WTC11 (cell line): Measurements from ENCODE around the gene S100A5. TPM values are rescaled to one million over a fixed set of nuclear protein-coding genes. Genes with fewer than 3 reads are reported as not detected.
"Not testable (repeated sequence)": the region's sequence is repeated elsewhere in the genome, so short reads cannot be mapped to it uniquely, and the experiment has no call there.

Source experiments
- ATAC-seq: fragments of 200-7000 bp; cut with Tn5 transposase; 2 replicates; pipeline ENCODE4 v1.10.0; 2021; ENCODE audit warnings: mild to moderate bottlenecking, moderate library complexity
- CTCF ChIA-PET: fragments of 300-600 bp; sonication (Branson Sonifier 250); formaldehyde crosslinking; loops from one replicate; lab custom pipeline; 2021; ENCODE audit warnings: antibody characterized with exemption; lab: Charles Lee
- POLR2A ChIA-PET: fragments of 350-600 bp; sonication (Branson Sonifier 250); formaldehyde crosslinking; loops from one replicate; lab custom pipeline; 2021; ENCODE audit warnings: antibody characterized with exemption; lab: Charles Lee
- DNase-seq: peaks from one replicate; pipeline ENCODE4 v3.0.0; 2021; ENCODE audit warnings: low spot score
- H3K27ac Mint-ChIP-seq: 2 replicates; pipeline ENCODE4 v1.8.0; 2021; ENCODE audit warnings: mixed read lengths
- H3K27me3 Mint-ChIP-seq: 2 replicates; pipeline ENCODE4 v1.8.0; 2021; ENCODE audit warnings: low read depth, mild to moderate bottlenecking, moderate library complexity, mixed read lengths
- H3K36me3 Mint-ChIP-seq: 2 replicates; pipeline ENCODE4 v1.8.0; 2021; ENCODE audit warnings: mixed read lengths
- H3K4me1 Mint-ChIP-seq: 2 replicates; pipeline ENCODE4 v1.8.0; 2022; ENCODE audit warnings: mixed read lengths
- H3K4me3 Mint-ChIP-seq: 2 replicates; pipeline ENCODE4 v1.8.0; 2021; ENCODE audit warnings: mild to moderate bottlenecking, moderate library complexity, mixed read lengths
- H3K9me3 Mint-ChIP-seq: 2 replicates; pipeline ENCODE4 v1.8.0; 2021; ENCODE audit warnings: mixed read lengths
- CREM ChIP-seq: sonication (generic); formaldehyde crosslinking; IDR thresholded peaks from 2 replicates; pipeline ENCODE4 v1.8.1; 2022; ENCODE audit warnings: mild to moderate bottlenecking, missing genetic modification reagents, moderate library complexity
- FOXP1 ChIP-seq: sonication (generic); formaldehyde crosslinking; IDR thresholded peaks from 2 replicates; pipeline ENCODE4 v1.8.0; 2022; ENCODE audit warnings: missing genetic modification reagents, mild to moderate bottlenecking, moderate library complexity, borderline replicate concordance
- GRHL2 ChIP-seq: fragments of 250-450 bp; sonication (Bioruptor Pico); IDR thresholded peaks from 2 replicates; pipeline ENCODE4 v1.8.0; 2022; ENCODE audit warnings: mild to moderate bottlenecking, moderate library complexity; ENCODE audit not compliant: insufficient replicate concordance, severe bottlenecking
- RORB ChIP-seq: fragments of 250-450 bp; sonication (Bioruptor Pico); IDR thresholded peaks from 2 replicates; pipeline ENCODE4 v1.9.0; 2021; ENCODE audit warnings: mild to moderate bottlenecking
- ZNF121 ChIP-seq: sonication (generic); formaldehyde crosslinking; IDR thresholded peaks from 2 replicates; pipeline ENCODE4 v1.8.0; 2023; ENCODE audit warnings: missing genetic modification reagents
- ZNF263 ChIP-seq: sonication (generic); formaldehyde crosslinking; IDR thresholded peaks from 2 replicates; pipeline ENCODE4 v1.8.1; 2022; ENCODE audit warnings: low read depth, mild to moderate bottlenecking, moderate library complexity, missing genetic modification reagents
- ZNF423 ChIP-seq: fragments of 250-450 bp; sonication (Bioruptor Pico); IDR thresholded peaks from 2 replicates; pipeline ENCODE4 v2.1.2; 2022; ENCODE audit warnings: mild to moderate bottlenecking, moderate library complexity
- total RNA-seq: library from RNA; stranded (reverse); gene quantifications from 3 replicates; pipeline ENCODE4 v1.2.3, GENCODE V29; 2021
- TF ChIP-seq, protein P1 (sequence below): fragments of 200-600 bp; IDR thresholded peaks from 2 replicates; pipeline ENCODE4 v1.8.0; 2022; ENCODE audit warnings: antibody characterized with exemption
- TF ChIP-seq, protein P2 (sequence below): sonication (generic); formaldehyde crosslinking; IDR thresholded peaks from 2 replicates; pipeline ENCODE4 v1.8.0; 2022; ENCODE audit warnings: mild to moderate bottlenecking, missing genetic modification reagents
- TF ChIP-seq, protein P3 (sequence below): fragments of 250-450 bp; sonication (Bioruptor Pico); IDR thresholded peaks from 2 replicates; pipeline ENCODE4 v1.8.0; 2021; ENCODE audit warnings: mild to moderate bottlenecking
- TF ChIP-seq, protein P4 (sequence below): sonication (generic); formaldehyde crosslinking; IDR thresholded peaks from 2 replicates; pipeline ENCODE4 v1.8.1; 2022; ENCODE audit warnings: low read depth, missing genetic modification reagents, borderline replicate concordance
- TF ChIP-seq, protein P5 (sequence below): sonication (generic); formaldehyde crosslinking; IDR thresholded peaks from 2 replicates; pipeline ENCODE4 v1.8.1; 2023; ENCODE audit warnings: mild to moderate bottlenecking, moderate library complexity, missing genetic modification reagents
- TF ChIP-seq, protein P6 (sequence below): sonication (generic); formaldehyde crosslinking; IDR thresholded peaks from 2 replicates; pipeline ENCODE4 v1.8.1; 2022; ENCODE audit warnings: mild to moderate bottlenecking, missing genetic modification reagents, moderate library complexity, borderline replicate concordance

Gene S100A5
- total RNA-seq, 1 experiment from 2014 or later = not detected

DNA sequence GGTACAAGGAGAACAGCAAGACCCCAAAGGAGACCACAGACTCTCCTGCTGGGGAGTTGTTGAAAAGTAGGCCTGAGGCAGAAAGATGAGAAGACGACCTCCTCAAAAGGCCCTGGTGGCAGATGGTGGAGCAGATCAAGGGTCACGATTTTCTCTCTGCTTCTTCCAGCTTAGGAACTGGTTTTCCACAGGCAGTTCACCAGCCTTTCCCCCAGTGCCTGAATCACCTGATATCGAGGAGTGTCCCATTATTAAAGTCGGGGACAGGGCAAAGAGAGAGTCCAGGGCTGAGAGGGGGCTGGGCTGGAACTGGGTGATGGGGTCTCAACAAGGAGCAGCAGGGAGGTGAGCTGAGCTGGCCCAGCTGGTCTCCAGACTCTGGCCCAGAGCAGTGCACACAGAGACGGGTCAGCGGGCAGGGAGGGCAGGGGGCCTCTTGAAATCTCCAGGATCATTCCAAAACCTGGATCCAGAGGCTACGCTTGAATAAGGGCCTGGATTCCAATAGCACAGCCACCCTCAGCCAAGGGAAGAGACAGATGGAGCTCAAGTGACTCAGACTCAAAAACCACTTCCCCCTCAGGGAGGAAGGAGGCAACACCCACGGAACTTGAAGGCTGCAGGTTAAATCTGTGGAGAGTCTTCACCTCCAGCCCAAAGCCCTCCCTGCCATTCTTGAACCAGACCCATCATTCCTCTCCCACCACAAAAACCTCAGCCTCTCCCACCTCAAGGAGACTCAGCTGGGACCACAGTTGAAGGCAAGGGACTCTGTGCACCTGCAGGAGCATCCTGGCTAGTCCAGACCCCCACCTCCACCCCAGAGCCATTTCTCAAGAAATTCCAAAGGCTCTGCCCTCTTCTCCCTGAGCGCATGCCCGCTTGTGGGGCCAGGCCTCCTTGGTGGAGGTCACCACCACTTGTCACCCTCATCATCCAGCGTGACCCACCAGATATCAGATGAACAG is at the start of gene S100A5 (continued):
- TF ChIP-seq, protein P1, sequence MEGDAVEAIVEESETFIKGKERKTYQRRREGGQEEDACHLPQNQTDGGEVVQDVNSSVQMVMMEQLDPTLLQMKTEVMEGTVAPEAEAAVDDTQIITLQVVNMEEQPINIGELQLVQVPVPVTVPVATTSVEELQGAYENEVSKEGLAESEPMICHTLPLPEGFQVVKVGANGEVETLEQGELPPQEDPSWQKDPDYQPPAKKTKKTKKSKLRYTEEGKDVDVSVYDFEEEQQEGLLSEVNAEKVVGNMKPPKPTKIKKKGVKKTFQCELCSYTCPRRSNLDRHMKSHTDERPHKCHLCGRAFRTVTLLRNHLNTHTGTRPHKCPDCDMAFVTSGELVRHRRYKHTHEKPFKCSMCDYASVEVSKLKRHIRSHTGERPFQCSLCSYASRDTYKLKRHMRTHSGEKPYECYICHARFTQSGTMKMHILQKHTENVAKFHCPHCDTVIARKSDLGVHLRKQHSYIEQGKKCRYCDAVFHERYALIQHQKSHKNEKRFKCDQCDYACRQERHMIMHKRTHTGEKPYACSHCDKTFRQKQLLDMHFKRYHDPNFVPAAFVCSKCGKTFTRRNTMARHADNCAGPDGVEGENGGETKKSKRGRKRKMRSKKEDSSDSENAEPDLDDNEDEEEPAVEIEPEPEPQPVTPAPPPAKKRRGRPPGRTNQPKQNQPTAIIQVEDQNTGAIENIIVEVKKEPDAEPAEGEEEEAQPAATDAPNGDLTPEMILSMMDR = no peak
- TF ChIP-seq, all 79 proteins: peak for 0

DNA sequence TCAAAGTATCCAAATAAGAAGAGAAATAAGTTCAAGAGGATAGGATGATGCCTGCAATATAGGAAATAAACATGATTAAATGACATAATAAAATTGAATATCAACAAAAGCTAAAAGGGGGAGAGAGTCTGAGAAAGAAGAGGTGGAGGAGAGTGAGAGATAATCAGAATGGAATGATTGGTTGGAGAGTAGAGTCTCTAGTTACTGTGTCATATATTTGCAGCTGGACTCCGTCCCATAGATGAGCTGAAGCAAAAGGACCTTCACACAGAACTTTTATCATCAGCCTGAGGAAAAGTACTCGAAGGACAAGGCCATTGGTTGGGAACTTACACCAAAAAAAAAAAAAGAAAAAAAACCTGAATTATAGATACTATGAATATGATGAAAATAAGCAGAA is 47.7 kb upstream of the S100A5 start:
- no peaks in the 10 kb centered on the region for H3K9me3 Mint-ChIP-seq
- ATAC-seq = no peak
- TF ChIP-seq RORB (CRISPR knock-in tag) (no peak), ZNF263 (no peak), FOXP1 (no peak), GRHL2 (CRISPR knock-in tag) (no peak), CREM (CRISPR knock-in tag) (no peak), ZNF121 (CRISPR knock-in tag) (no peak), ZNF423 (CRISPR knock-in tag) (no peak)
- TF ChIP-seq, protein P2, sequence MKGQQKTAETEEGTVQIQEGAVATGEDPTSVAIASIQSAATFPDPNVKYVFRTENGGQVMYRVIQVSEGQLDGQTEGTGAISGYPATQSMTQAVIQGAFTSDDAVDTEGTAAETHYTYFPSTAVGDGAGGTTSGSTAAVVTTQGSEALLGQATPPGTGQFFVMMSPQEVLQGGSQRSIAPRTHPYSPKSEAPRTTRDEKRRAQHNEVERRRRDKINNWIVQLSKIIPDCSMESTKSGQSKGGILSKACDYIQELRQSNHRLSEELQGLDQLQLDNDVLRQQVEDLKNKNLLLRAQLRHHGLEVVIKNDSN (CRISPR knock-in tag) = no peak
- TF ChIP-seq, protein P3, sequence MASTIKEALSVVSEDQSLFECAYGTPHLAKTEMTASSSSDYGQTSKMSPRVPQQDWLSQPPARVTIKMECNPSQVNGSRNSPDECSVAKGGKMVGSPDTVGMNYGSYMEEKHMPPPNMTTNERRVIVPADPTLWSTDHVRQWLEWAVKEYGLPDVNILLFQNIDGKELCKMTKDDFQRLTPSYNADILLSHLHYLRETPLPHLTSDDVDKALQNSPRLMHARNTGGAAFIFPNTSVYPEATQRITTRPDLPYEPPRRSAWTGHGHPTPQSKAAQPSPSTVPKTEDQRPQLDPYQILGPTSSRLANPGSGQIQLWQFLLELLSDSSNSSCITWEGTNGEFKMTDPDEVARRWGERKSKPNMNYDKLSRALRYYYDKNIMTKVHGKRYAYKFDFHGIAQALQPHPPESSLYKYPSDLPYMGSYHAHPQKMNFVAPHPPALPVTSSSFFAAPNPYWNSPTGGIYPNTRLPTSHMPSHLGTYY (CRISPR knock-in tag) = no peak
- TF ChIP-seq, protein P4, sequence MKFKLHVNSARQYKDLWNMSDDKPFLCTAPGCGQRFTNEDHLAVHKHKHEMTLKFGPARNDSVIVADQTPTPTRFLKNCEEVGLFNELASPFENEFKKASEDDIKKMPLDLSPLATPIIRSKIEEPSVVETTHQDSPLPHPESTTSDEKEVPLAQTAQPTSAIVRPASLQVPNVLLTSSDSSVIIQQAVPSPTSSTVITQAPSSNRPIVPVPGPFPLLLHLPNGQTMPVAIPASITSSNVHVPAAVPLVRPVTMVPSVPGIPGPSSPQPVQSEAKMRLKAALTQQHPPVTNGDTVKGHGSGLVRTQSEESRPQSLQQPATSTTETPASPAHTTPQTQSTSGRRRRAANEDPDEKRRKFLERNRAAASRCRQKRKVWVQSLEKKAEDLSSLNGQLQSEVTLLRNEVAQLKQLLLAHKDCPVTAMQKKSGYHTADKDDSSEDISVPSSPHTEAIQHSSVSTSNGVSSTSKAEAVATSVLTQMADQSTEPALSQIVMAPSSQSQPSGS = no peak
- TF ChIP-seq, protein P5, sequence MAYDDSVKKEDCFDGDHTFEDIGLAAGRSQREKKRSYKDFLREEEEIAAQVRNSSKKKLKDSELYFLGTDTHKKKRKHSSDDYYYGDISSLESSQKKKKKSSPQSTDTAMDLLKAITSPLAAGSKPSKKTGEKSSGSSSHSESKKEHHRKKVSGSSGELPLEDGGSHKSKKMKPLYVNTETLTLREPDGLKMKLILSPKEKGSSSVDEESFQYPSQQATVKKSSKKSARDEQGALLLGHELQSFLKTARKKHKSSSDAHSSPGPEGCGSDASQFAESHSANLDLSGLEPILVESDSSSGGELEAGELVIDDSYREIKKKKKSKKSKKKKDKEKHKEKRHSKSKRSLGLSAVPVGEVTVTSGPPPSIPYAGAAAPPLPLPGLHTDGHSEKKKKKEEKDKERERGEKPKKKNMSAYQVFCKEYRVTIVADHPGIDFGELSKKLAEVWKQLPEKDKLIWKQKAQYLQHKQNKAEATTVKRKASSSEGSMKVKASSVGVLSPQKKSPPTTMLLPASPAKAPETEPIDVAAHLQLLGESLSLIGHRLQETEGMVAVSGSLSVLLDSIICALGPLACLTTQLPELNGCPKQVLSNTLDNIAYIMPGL (CRISPR knock-in tag) = no peak
- TF ChIP-seq, protein P6, sequence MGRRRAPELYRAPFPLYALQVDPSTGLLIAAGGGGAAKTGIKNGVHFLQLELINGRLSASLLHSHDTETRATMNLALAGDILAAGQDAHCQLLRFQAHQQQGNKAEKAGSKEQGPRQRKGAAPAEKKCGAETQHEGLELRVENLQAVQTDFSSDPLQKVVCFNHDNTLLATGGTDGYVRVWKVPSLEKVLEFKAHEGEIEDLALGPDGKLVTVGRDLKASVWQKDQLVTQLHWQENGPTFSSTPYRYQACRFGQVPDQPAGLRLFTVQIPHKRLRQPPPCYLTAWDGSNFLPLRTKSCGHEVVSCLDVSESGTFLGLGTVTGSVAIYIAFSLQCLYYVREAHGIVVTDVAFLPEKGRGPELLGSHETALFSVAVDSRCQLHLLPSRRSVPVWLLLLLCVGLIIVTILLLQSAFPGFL (CRISPR knock-in tag) = no peak
- TF ChIP-seq, all 79 proteins: peak for 0
- no peaks in the 10 kb centered on the region for H3K36me3 Mint-ChIP-seq
- DNase-seq = no peak
- ChIA-PET CTCF (interaction anchor here (0.7 to 1.3 kb wide), 3 partner anchors 16 to 233 kb away, joined by 3 to 4 read pairs (median 4); partner anchors contain the start of gene S100A13), POLR2A (no interaction called here)
- H3K4me1 Mint-ChIP-seq = peaks cover 9% of the 10 kb centered on the region
- no peaks in the 10 kb centered on the region for H3K27me3 Mint-ChIP-seq
- no peak overlapping the region for H3K4me3 Mint-ChIP-seq
- H3K27ac Mint-ChIP-seq = no peak overlapping the region

DNA sequence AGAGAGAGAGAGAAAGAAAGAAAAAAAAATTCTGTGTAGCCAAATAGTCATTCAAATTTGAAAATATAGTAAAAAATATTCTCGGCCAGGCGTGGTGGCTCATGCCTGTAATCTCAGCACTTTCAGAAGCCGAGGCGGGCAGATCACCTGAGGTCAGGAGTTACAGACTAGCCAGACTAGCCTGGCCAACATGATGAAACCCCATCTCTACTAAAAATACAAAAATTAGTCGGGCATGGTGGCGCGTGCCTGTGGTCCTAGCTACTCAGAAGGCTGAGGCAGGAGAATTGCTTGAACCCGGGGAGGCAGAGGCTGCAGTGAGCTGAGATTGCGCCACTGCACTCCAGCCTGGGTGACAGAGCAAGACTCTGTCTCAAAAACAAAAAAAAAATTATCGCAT is 47.3 kb upstream of the S100A5 start:
- ATAC-seq, H3K9me3 Mint-ChIP-seq, POLR2A ChIA-PET, DNase-seq, H3K36me3 Mint-ChIP-seq, H3K4me1 Mint-ChIP-seq, H3K4me3 Mint-ChIP-seq, H3K27me3 Mint-ChIP-seq, H3K27ac Mint-ChIP-seq: not testable (repeated sequence)
- CTCF ChIA-PET = interaction anchor here (0.6 to 5.2 kb wide), 5 partner anchors 16 to 232 kb away, joined by 3 to 29 read pairs (median 4); partner anchors contain the start of genes S100A1 and S100A13
